Ascending aorta (tissue), 2 donors: ENCODE results near the gene UQCRFS1. TPM values are rescaled to one million over a fixed set of nuclear protein-coding genes. Genes with fewer than 3 reads are reported as not detected.

Source experiments
- DNase-seq, 2 donors: peaks; one replicate each; pipeline ENCODE4 v3.0.0-alpha.2; 2019; ENCODE audit warnings: low spot score in 2 of 2
- H3K27ac ChIP-seq, 2 donors: fragments of 200-600 bp; sonication (generic); one replicate each; pipeline ENCODE4 v1.5.1; 2016 to 2017; ENCODE audit warnings: mild to moderate bottlenecking in 1 of 2
- H3K27me3 ChIP-seq: fragments of 200-600 bp; sonication (generic); one replicate; pipeline ENCODE4 v1.5.1; 2017
- H3K36me3 ChIP-seq, 2 donors: fragments of 200-600 bp; sonication (generic); one replicate each; pipeline ENCODE4 v1.5.1; 2016
- H3K4me1 ChIP-seq, 2 donors: fragments of 200-600 bp; sonication (generic); one replicate each; pipeline ENCODE4 v1.5.1; 2016 to 2017; ENCODE audit warnings: mild to moderate bottlenecking in 1 of 2
- H3K4me3 ChIP-seq, 2 donors: fragments of 200-600 bp; sonication (generic); one replicate each; pipeline ENCODE4 v1.5.1; 2016 to 2017; ENCODE audit warnings: mild to moderate bottlenecking in 1 of 2
- H3K9me3 ChIP-seq, 2 donors: fragments of 200-600 bp; sonication (generic); one replicate each; pipeline ENCODE4 v1.5.1; 2016
- intact Hi-C: fragments of 100-400 bp; cut with DNase I; formaldehyde crosslinking; loops from one replicate; pipeline ENCODE4 v1.15.1; 2023
- total RNA-seq: library from RNA; depleted of rRNA; stranded (reverse); fragments of >200 nt; gene quantifications from one replicate; pipeline ENCODE4 v1.1.0, GENCODE V29; 2016
- TF ChIP-seq, protein P1 (sequence below), 3 experiments: fragments of 200-600 bp in 2 of 3; fragments of 450-650 bp in 1 of 3; sonication (generic) in 2 of 3; IDR thresholded peaks; one replicate each; pipeline ENCODE4 v1.5.1; 2016 to 2019; ENCODE audit warnings: antibody characterized with exemption in 3 of 3, mild to moderate bottlenecking in 1 of 3, moderate library complexity in 1 of 3

UQCRFS1 gene
- total RNA-seq, 1 donor from 2014 or later = 21.4 TPM

DNA sequence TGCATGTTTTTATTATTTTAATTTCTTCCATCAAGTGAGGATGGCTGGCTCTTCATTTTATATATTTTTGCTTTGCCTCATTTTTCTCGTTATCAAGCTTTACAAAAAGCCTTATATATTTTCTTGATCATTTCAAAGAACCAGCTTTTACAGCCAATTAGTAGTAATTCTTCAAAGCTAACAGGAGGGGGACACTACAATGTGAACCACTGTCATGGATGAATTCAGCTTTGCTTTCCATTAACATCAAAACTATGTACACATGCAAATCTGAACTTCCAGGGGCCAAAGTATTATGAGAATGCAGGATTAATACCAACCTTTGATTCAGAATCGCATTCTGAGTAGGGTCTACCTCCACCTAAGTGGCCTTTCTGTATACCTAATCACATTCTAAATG is 11.1 kb downstream of the UQCRFS1 start:
- H3K4me1 ChIP-seq = no peaks in the 10 kb centered on the region
- H3K4me3 ChIP-seq = no peak overlapping the region
- peaks cover 8 to 10% of the 10 kb centered on the region in 2 donors for H3K36me3 ChIP-seq
- intact Hi-C loops = no loop called here
- H3K9me3 ChIP-seq = no peaks in the 10 kb centered on the region
- H3K27me3 ChIP-seq = no peaks in the 10 kb centered on the region
- H3K27ac ChIP-seq = no peak overlapping the region
- DNase-seq = no peak
- TF ChIP-seq, protein P1, sequence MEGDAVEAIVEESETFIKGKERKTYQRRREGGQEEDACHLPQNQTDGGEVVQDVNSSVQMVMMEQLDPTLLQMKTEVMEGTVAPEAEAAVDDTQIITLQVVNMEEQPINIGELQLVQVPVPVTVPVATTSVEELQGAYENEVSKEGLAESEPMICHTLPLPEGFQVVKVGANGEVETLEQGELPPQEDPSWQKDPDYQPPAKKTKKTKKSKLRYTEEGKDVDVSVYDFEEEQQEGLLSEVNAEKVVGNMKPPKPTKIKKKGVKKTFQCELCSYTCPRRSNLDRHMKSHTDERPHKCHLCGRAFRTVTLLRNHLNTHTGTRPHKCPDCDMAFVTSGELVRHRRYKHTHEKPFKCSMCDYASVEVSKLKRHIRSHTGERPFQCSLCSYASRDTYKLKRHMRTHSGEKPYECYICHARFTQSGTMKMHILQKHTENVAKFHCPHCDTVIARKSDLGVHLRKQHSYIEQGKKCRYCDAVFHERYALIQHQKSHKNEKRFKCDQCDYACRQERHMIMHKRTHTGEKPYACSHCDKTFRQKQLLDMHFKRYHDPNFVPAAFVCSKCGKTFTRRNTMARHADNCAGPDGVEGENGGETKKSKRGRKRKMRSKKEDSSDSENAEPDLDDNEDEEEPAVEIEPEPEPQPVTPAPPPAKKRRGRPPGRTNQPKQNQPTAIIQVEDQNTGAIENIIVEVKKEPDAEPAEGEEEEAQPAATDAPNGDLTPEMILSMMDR (IDR thresholded peaks at IDR 0.05) = no peak

DNA sequence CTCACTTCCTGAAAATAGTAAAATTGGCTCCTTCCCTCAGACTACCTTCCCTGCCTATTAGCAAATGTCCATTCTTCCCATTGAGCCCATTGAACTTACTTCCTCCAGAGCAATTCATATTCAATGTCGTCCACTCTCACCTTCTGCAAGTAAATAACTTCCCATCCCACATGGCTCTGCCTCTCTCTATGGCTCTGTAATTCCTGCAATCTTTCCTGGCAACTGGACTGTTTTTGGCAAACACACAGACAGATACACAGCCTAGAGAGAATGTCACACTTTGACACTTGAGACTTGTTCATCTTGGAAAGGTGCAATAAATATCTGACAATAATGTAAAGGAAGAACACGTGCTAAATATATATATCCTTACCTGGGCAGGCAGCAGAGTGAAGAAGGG is 18.3 kb downstream of the UQCRFS1 start:
- Histone ChIP-seq H3K4me1 (no peaks in the 10 kb centered on the region), H3K27ac (no peak overlapping the region), H3K9me3 (no peaks in the 10 kb centered on the region), H3K4me3 (no peak overlapping the region), H3K36me3 (no peaks in the 10 kb centered on the region), H3K27me3 (no peaks in the 10 kb centered on the region)
- TF ChIP-seq, protein P1 (IDR thresholded peaks at IDR 0.05) = no peak
- DNase-seq = no peak
- intact Hi-C loops = no loop called here

DNA sequence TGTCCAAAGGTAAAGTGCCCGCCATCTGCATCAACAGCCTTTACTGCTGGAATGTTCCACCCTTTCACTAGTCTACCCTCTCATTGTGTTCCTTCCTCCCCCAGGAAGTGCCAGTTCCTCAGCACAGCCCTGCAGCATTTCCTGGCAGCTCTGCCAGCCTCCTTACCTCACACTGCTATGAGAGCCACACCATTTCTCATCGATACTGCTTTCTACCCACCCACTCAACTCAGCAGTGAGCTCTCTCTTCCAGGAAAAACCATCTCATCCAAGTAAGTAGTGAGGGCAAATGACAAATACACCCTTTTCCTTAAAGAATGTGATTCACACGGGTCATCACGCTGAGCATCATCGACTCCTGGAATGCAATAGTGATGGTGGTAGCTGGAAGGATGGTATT is 19.8 kb downstream of the UQCRFS1 start:
- H3K9me3 ChIP-seq = no peaks in the 10 kb centered on the region
- intact Hi-C loops = no loop called here
- H3K4me1 ChIP-seq = no peaks in the 10 kb centered on the region
- no peaks in the 10 kb centered on the region for H3K36me3 ChIP-seq
- TF ChIP-seq, protein P1 (IDR thresholded peaks at IDR 0.05) = no peak
- no peak overlapping the region for H3K27ac ChIP-seq
- H3K4me3 ChIP-seq = no peak overlapping the region
- H3K27me3 ChIP-seq = no peaks in the 10 kb centered on the region
- DNase-seq = no peak

DNA sequence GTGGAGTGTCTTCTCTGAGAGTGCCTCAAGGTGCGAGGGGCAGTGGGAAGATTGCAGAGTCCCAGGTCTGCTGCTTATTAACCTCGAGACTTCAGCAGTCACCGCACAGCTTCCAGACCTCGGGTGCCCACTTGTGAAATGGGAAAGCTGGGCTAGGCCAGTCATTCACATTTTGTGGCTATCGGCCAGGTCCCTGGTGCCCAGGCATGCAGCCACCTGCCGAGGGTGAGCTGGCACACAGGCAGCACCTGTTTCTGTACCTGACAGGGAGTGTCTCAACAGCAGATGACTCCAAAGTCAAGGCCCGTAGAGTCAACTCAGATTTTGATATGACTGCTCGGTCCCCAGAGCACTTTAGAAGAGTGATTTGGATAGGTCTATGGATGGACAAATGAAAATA is 21.9 kb downstream of the UQCRFS1 start:
- H3K27ac ChIP-seq = no peak overlapping the region
- no peaks in the 10 kb centered on the region for H3K27me3 ChIP-seq
- TF ChIP-seq, protein P1 (IDR thresholded peaks at IDR 0.05) = no peak
- no peaks in the 10 kb centered on the region for H3K9me3 ChIP-seq
- intact Hi-C loops = no loop called here
- H3K4me1 ChIP-seq = no peaks in the 10 kb centered on the region
- H3K4me3 ChIP-seq = no peak overlapping the region
- no peaks in the 10 kb centered on the region for H3K36me3 ChIP-seq
- no peak for DNase-seq

DNA sequence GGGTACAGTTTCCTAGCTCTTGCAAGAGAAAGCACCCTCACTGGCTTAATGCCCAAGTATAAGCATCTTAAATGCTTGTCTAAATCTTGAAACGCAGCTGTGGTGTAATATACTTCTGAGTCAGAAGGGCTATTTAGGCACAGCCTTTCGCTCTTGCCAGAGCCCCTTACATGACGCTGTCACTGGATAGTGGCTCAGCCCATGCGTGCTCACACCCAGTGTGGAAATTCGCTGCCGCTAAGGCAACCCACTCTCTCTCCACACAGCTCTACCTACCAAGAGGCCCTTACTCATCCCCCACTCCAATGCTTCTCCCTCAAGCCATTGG is 24.0 kb downstream of the UQCRFS1 start:
- H3K4me3 ChIP-seq = no peak overlapping the region
- H3K27ac ChIP-seq = no peak overlapping the region
- no peaks in the 10 kb centered on the region for H3K27me3 ChIP-seq
- H3K4me1 ChIP-seq = no peaks in the 10 kb centered on the region
- no peaks in the 10 kb centered on the region for H3K36me3 ChIP-seq
- H3K9me3 ChIP-seq = no peaks in the 10 kb centered on the region
- DNase-seq = no peak
- intact Hi-C loops = no loop called here
- TF ChIP-seq, protein P1 (IDR thresholded peaks at IDR 0.05) = no peak

DNA sequence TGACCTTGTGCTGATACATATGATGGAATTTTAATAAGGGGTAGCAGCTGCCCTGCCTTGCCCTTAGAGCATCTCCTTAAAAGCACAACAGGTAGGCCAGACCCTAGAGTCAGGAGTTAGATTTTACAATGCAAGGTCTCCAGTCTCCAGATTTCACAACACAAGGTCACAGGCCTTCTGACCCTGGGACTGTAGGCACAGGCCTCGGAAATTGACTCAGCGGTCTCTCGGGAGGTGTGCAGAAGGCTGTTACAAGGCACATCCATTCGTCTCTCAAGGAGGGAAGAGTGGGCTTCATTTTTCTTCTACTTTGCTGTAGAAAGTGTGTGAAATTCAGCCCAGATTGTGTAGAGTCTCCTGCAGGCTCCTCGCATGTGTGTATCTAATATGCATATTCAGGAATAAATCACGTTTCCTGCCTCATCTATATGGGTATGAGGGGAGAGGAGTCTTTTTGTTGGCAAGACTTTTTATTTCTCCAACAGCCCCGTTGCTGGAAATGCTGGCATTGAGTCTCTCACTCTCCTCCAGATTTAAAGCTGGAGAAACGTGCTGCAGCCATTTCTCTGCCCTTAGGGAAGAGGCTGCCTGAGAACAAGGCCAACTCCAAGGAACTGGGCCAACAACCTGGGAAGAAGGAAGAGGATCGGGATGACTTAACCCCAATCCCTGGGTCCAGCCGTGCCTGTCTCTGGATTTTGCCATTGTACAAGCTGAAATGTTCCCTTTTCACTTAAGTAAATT is 24.5 kb downstream of the UQCRFS1 start:
- TF ChIP-seq, protein P1 (IDR thresholded peaks at IDR 0.05) = no peak
- H3K36me3 ChIP-seq = no peaks in the 10 kb centered on the region
- H3K27ac ChIP-seq = no peak overlapping the region
- H3K27me3 ChIP-seq = no peaks in the 10 kb centered on the region
- no peak overlapping the region for H3K4me3 ChIP-seq
- intact Hi-C loops = no loop called here
- DNase-seq = no peak
- no peaks in the 10 kb centered on the region for H3K4me1 ChIP-seq
- no peaks in the 10 kb centered on the region for H3K9me3 ChIP-seq
